Measurements from ENCODE around the gene SSRP1.
"Not testable (repeated sequence)": the region's sequence is repeated elsewhere in the genome, so short reads cannot be mapped to it uniquely, and the experiment has no call there.

SSRP1 gene

DNA sequence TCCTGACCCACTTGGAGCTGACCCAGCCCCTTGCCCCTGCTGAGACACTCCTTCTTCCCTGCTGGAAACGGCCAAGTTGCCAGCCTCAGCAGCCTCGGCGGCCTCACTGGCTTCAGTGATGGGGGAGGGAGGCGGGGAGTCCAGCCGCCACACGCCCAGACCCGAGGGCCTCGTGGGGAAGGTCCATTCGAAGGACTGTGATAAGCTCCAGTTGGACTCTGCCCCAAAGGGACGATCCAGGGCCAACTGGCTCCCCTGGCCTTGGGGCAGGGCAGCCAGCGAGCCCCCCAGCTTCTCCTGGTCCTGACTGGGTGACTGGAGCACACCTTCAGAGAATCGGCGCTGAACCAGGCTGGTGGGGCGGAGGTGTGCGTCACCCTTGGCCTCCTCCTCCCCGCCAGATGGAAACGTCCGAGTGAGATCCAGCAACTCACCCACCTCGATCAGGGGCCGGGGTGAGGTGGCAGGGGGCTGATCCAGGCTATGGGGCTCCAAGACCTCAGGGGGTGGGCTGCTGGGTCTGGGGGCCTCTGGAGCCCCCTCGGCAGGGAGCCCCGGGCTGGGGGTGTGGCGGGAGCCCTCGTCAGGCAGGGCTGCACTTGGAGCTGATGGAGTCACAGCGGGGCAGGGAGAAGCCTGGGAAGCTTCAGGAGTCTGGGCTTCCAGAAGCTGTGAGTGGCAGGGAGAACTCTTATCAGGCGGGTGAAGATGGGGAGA is 22.5 kb downstream of the SSRP1 start:
- no peak for DNase-seq

GRCh38 chr11:57312511-57313021 is 23.1 kb downstream of the SSRP1 start:
- DNase-seq = no peak

GRCh38 chr11:57311109-57311936 is 24.4 kb downstream of the SSRP1 start:
- DNase-seq = peak; percentile 81 to 85

DNA sequence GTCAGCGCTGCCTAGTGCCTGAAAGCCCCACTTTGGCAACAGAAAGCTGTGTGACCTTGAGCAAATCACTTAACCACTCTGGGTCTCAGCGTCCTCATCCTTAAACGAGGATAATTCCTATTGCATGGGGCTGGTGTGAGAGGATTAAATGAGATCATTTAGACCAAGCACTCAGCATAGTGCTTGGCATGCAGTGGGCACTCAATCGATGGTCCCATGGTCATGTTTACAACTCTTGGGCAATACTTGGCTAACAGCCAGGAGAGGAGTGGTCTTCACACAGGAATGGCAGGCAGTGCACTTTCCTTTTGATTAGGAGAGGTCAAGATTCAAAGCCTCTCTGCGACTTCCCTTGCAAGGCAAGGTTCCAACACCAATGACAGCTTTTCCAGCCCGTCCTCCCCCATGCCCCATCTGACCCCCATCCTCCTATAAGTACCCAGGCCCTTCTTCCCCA is 25.0 kb downstream of the SSRP1 start:
- no peak for DNase-seq

- no peak for DNase-seq
Measured at GRCh38 chr11:57310091-57310490, 25.6 kb downstream of the SSRP1 start.

- no peak for DNase-seq
Measured at GRCh38 chr11:57309106-57310059, 26.3 kb downstream of the SSRP1 start.

DNA sequence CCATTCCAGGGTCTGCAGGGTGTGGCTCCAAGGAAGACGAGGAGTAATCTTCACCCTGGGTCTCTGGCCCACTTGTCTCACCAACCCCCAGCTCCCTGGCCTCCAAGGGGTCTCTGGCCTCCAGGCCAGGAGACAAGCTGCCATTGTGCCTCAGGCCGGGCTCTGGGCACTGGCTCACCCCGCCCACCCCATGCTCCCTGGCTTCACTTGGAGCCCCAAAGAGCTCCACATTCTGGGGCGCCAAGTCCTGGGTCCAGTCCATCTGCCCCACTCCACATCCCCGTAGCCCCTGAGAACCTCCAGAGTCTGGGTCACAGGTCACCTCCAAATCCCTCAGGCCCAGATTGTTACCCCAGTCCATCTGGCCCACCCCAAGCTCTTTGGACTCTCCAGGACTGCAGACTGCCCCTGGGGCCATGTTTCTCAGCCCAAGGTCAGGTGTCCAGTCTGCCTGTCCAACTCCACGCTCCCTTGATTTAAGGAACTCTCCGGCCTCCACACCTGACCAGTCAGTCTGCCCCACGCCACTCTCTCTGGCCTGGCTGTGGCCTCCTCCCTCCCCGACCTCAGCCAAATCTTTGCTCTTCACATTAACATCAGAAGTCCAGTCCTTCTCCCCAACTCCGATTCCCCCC is 27.1 kb downstream of the SSRP1 start:
- DNase-seq = no peak

GRCh38 chr11:57307666-57308270 is 27.9 kb downstream of the SSRP1 start:
- no peak for DNase-seq

GRCh38 chr11:57306940-57307565 is 28.6 kb downstream of the SSRP1 start:
- DNase-seq = no peak

DNA sequence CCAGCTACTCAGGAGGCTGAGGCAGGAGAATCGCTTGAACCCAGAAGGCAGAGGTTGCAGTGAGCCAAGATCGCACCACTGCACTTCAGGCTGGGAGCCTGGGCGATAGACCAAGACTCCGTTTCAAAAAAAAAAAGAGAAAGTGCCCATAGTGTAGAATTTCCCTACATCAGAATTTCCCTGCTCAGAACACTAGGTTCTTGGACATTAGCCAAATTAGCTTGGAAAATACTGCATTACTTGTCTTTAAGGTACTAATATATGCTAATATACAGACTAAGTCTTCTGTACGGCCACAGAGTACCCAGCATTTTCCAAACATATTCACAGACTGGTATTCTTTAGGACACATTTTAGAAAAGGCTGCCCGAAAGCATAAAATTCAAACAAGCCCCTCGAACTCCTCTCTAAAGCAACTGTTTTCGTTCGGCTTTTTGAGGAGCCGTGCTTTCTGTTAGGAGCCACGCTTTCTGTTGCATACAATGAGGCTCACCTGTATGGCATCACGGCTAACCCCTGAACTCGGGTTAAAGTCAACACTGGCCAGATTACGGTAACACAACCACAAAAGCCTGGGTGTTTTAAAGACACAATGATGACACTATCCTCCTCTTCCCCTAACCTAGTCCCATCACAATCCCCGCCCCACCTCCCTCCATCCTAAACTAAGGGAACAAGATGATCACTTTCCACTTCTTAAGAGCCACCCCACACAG is 29.4 kb downstream of the SSRP1 start:
- no peak for DNase-seq

DNA sequence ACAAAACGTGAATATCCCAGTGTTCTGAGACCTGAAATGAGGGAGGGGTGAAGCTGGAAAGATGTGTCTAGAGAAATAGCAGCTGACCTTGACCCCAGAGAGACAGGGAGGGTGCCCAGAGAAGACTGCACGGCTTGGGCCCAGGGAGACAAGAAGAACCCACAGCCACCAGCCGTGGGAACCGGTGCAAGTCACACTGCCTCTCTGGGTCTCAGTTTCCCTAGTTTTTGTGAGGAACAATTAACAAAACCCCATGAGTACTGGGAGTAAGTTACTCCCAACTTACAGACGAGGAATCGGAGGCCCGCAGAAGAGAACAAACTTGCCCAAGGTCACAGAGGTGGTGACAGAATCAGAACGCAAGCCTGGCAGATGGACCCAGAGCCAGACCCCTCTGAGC is 30.2 kb downstream of the SSRP1 start:
- no peak for DNase-seq

DNA sequence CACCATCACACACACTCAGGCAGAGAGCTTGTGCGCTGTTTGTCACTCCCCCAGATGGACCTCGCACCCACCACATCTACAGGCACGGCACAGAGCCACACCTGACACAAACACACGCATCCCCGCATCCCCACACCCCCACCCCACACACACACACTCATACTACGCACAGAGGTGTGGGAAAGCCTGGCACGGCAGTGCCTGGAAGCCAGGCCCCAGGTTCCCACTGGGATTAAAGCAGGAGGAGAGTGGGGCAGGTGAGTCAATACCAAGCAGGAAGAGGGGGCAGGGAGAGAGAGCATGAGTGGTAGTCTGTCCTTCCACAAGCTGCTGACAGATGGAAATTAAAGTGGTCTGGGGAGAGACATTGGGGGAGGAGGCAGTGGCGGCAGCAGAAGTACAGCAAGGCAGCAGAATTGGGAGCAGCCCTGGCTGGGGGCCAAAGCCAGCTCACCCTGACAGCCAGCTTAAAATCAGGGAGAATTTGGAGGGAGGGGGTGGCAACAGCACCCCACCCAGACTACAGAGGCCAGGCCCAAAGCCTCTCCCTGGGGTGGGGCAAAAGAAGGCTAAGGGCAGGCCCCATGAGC is 31.6 kb downstream of the SSRP1 start:
- DNase-seq = no peak

DNA sequence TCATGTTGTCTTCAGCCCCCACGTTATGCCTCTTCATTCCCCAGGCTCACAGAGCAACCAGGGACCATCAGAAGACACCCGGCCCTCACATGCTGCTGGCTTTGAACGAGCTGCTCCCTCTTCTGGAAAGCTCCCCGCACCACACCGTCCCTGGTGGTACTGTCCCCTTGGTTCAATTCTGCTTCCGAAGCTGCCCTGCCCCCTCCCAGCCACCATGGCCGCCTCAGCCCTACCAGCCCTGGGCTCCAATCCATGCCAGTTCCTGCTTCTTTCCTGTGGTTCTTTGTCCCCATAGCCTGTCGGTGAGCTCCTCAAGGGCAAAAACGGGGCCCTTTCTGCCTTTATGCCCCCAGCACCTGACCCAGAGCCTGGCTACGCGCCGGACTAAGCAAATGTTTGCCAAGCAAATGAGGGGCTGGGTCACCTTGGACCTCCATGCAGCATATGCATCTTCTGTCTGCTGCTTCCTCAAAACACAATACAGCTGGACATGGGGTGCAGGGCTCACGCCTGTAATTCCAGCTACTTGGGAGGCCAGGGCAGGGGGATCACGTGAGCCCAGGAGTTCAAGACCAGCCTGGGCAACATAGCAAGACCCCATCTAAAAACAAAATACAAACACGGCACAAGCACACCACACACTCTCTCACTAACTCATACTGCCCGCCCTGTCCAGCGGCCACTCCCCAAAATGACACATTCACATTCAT is 32.3 kb downstream of the SSRP1 start:
- no peak for DNase-seq

GRCh38 chr11:57302489-57302888 is 33.2 kb downstream of the SSRP1 start:
- DNase-seq = no peak

GRCh38 chr11:57301711-57302423 is 33.8 kb downstream of the SSRP1 start:
- DNase-seq = no peak

DNA sequence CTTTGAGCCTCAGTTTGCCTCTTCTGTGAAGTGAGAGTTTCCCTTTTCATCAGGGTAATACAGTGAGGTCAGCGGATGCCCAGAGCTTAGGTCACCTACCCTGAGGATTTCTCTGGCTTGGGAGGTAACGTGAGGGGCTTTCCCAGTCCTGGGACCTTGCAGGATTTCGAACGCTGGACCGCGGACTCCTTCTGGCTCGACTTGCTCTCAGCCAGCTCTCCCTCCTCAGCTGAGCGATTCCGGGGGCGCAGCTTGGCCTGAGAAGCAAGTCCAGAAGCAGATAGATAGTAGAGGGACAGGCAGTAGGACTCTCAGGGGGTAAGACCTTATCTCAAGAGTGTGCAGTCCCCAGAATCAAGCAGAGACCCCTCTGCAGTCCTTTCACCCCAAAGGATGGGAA is 34.9 kb downstream of the SSRP1 start:
- DNase-seq = no peak

DNA sequence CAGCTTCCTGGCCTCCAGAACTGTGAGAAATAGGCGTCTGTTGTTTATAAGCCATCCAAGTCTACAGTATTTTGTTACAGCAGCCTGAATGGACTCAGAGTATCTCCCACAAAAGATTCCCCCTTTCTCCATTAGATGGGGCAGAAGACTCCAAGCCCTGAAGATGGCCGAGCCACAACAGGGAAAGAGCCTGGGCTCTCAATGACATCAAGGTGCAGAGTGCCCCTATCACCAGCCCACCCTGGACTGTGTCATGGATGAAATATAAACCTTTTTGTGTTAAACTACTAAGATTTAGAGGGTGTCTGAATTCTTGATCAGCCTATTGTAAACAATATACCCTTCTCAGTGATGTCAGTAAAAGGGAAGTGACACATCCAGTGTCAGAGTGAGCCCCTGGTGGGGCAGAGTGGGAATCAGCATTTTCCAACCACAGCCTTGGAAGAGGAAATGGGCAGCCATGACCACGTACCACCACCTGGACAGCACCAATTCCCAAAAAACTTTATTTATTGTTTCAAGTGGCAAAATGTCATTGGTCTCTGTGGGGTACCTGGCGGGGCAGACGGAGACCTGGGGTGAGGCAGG is 36.4 kb downstream of the SSRP1 start:
- DNase-seq = no peak

GRCh38 chr11:57297221-57297620 is 38.5 kb downstream of the SSRP1 start:
- no peak for DNase-seq

DNA sequence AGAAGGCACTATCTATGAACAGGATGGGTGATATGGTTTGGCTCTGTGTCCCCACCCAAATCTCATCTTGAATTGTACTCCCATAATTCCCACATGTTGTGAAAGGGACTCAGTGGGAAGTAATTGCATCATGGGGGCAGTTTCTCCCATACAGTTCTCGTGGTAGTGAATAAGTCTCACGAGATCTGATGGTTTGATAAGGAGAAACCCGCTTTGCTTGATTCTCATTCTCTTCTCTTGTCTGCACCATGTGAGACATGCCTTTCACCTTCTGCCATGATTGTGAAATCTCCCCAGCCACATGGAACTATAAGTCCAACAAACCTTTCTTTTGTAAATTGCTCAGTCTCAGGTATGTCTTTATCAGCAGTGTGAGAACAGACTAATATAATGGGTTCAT is 39.5 kb downstream of the SSRP1 start:
- DNase-seq = not testable (repeated sequence)

All from activated CD4-positive, alpha-beta T cell treated with anti-CD3 and anti-CD28 coated beads, Interleukin-2, amount 50 U/mL, for 48 hours (primary cell).